Peyer's patch (tissue), 4 donors: ENCODE data around the gene ZNF609. TPM values are rescaled to one million over a fixed set of nuclear protein-coding genes. Genes with fewer than 3 reads are reported as not detected.

Experiments used
- DNase-seq, 3 donors: peaks; one replicate each; pipeline ENCODE4 v3.0.0-alpha.2; 2017 to 2019
- H3K27ac ChIP-seq, 4 donors: fragments of 200-600 bp; sonication (generic); one replicate each; pipeline ENCODE4 v1.5.1; 2016 to 2019
- H3K27me3 ChIP-seq, 2 donors: fragments of 200-600 bp; sonication (generic); one replicate each; pipeline ENCODE4 v1.5.1; 2019
- H3K36me3 ChIP-seq, 3 donors: fragments of 200-600 bp; sonication (generic); one replicate each; pipeline ENCODE4 v1.5.1; 2016 to 2019
- H3K4me1 ChIP-seq, 4 donors: fragments of 200-600 bp; sonication (generic); one replicate each; pipeline ENCODE4 v1.5.1; 2016 to 2019
- H3K4me3 ChIP-seq, 4 donors: fragments of 200-600 bp; sonication (generic); 1 replicate in 3 of 4; 2 replicates in 1 of 4; pipeline ENCODE4 v1.5.1; 2016 to 2019; ENCODE audit warnings: mild to moderate bottlenecking in 1 of 4
- H3K9me3 ChIP-seq, 4 donors: fragments of 200-600 bp; sonication (generic); one replicate each; pipeline ENCODE4 v1.5.1; 2016 to 2019; ENCODE audit warnings: mild to moderate bottlenecking in 1 of 4
- POLR2A ChIP-seq, 2 donors: fragments of 450-650 bp; IDR thresholded peaks; one replicate each; pipeline ENCODE4 v1.5.1; 2017; ENCODE audit warnings: antibody characterized with exemption in 2 of 2, mild to moderate bottlenecking in 2 of 2, moderate library complexity in 2 of 2
- total RNA-seq, 4 donors: library from RNA; depleted of rRNA; stranded (reverse); fragments of >200 nt; gene quantifications; one replicate each; pipeline ENCODE4 v1.1.0, GENCODE V29; 2016
- TF ChIP-seq, protein P1 (sequence below), 6 experiments: fragments of 450-650 bp in 4 of 6; fragments of 200-600 bp in 2 of 6; sonication (generic) in 1 of 6; IDR thresholded peaks; one replicate each; pipeline ENCODE4 v1.5.1; 2017 to 2019; ENCODE audit warnings: antibody characterized with exemption in 6 of 6, mild to moderate bottlenecking in 3 of 6, moderate library complexity in 1 of 6

The ZNF609 gene
- total RNA-seq, 4 donors from 2014 or later, result 22.1 to 57.8 (median 36.0) TPM

- no peaks in the 10 kb centered on the region for H3K27me3 ChIP-seq
- peak overlapping the region; percentile 18 to 55 (median 48) for H3K27ac ChIP-seq
- TF ChIP-seq, protein P1, sequence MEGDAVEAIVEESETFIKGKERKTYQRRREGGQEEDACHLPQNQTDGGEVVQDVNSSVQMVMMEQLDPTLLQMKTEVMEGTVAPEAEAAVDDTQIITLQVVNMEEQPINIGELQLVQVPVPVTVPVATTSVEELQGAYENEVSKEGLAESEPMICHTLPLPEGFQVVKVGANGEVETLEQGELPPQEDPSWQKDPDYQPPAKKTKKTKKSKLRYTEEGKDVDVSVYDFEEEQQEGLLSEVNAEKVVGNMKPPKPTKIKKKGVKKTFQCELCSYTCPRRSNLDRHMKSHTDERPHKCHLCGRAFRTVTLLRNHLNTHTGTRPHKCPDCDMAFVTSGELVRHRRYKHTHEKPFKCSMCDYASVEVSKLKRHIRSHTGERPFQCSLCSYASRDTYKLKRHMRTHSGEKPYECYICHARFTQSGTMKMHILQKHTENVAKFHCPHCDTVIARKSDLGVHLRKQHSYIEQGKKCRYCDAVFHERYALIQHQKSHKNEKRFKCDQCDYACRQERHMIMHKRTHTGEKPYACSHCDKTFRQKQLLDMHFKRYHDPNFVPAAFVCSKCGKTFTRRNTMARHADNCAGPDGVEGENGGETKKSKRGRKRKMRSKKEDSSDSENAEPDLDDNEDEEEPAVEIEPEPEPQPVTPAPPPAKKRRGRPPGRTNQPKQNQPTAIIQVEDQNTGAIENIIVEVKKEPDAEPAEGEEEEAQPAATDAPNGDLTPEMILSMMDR (IDR thresholded peaks at IDR 0.05), result no peak
- TF ChIP-seq POLR2A (IDR thresholded peaks at IDR 0.05), result no peak
- H3K36me3 ChIP-seq, result no peaks in the 10 kb centered on the region
- peaks cover 0 to 46% (median 21%) of the 10 kb centered on the region in 4 donors for H3K4me1 ChIP-seq
- no peaks in the 10 kb centered on the region for H3K9me3 ChIP-seq
- no peak overlapping the region for H3K4me3 ChIP-seq
- peak in 1 of 3 donors; percentile 37 for DNase-seq
Observed at GRCh38 chr15:64633332-64633731, 173.0 kb downstream of the ZNF609 start.

DNA sequence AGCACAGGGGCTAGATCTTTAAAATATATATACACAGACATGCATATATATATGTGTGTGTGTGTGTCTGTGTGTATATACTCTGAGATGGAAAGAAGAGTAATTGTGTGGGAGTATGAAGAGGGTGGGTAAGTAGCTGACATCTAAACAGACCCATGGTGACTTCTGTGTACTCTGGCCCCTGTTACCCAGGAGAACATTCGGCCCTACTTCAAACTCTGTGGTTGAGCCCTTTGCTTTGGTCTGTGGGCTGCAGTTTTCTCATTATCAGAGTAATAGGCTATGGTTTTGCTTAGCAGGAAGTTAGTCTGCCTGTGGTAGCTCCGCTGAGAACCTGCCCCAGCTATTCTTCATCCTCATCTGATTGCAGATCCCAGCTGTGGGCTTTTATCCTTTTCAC, 173.6 kb downstream of the ZNF609 start:
- H3K9me3 ChIP-seq, result no peaks in the 10 kb centered on the region
- H3K36me3 ChIP-seq, result no peaks in the 10 kb centered on the region
- TF ChIP-seq POLR2A (IDR thresholded peaks at IDR 0.05), result no peak
- TF ChIP-seq, protein P1 (IDR thresholded peaks at IDR 0.05), result no peak
- no peaks in the 10 kb centered on the region for H3K27me3 ChIP-seq
- H3K4me1 ChIP-seq, result peaks cover 0 to 47% (median 21%) of the 10 kb centered on the region in 4 donors
- no peak overlapping the region for H3K4me3 ChIP-seq
- DNase-seq, result peak in 2 of 3 donors; percentile 25 to 76
- H3K27ac ChIP-seq, result peak overlapping the region; percentile 50 to 82 (median 56)

DNA sequence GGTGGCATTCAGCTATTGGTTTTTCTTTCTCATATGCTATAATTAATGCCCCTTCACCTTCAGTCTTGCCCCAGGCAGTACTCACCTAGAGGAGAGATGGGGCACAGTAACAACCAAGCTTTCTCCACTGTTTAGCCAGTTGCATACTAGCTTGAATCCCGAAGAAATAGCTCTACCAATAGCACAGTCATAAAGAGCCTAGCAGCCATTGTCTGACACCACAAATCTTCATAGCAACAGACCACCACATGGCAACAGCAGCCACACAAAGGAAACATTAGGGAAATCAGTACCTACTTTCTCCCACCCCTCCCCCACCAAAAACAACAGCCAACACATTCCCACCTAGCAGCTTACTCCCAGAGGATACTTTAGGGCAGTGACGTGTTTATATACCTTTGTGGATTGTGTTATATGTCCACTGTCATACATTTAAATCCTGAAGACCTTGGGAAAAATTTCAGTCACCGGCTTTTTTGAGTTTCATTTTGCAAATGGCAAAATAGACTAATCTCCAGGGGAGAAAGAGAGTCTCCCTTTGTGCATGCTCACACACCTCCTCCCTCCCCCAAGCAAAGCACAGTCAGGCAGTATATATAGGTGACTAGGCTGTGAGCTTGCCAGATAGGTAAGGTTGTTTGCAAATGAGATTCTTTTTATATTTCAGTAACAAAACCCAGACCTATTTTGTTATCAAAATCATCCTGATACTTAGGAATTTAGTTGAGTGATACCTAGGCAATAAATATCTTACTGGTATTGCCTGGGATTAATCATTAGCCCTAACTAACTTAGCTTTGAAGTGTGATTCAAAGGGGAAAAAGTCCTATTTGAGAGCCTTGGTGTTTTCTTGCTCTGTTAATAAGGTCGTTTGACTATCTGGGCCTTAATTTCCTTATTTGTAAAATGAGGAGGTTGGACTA, 174.5 kb downstream of the ZNF609 start:
- no peak for DNase-seq
- no peaks in the 10 kb centered on the region for H3K36me3 ChIP-seq
- H3K4me1 ChIP-seq, result peaks cover 0 to 55% (median 21%) of the 10 kb centered on the region in 4 donors
- peak overlapping the region; percentile 50 to 82 (median 56) for H3K27ac ChIP-seq
- peak overlapping the region in 1 of 4 donors; percentile 4 for H3K4me3 ChIP-seq
- no peaks in the 10 kb centered on the region for H3K9me3 ChIP-seq
- H3K27me3 ChIP-seq, result no peaks in the 10 kb centered on the region
- no peak for TF ChIP-seq POLR2A (IDR thresholded peaks at IDR 0.05)
- TF ChIP-seq, protein P1 (IDR thresholded peaks at IDR 0.05), result peak in 1 of 6 experiments; percentile 9

- H3K27me3 ChIP-seq, result no peaks in the 10 kb centered on the region
- H3K9me3 ChIP-seq, result no peaks in the 10 kb centered on the region
- peak in 1 of 3 donors; percentile 69 for DNase-seq
- peak in 1 of 2 donors; percentile 20 for TF ChIP-seq POLR2A (IDR thresholded peaks at IDR 0.05)
- TF ChIP-seq, protein P1 (IDR thresholded peaks at IDR 0.05), result no peak
- H3K4me1 ChIP-seq, result peaks cover 0 to 64% (median 21%) of the 10 kb centered on the region in 4 donors
- H3K36me3 ChIP-seq, result no peaks in the 10 kb centered on the region
- H3K27ac ChIP-seq, result peak overlapping the region; percentile 43 to 82 (median 52)
- peak overlapping the region in 1 of 4 donors; percentile 12 for H3K4me3 ChIP-seq
Observed at GRCh38 chr15:64635499-64636495, 175.4 kb downstream of the ZNF609 start.

GRCh38 chr15:64636556-64636955, 176.2 kb downstream of the ZNF609 start:
- Histone ChIP-seq H3K4me1 (peaks cover 0 to 68% (median 21%) of the 10 kb centered on the region in 4 donors), H3K4me3 (no peak overlapping the region), H3K27me3 (no peaks in the 10 kb centered on the region), H3K9me3 (no peaks in the 10 kb centered on the region), H3K36me3 (no peaks in the 10 kb centered on the region), H3K27ac (peak overlapping the region in 2 of 4 donors; percentile 55 to 82)
- no peak for DNase-seq
- TF ChIP-seq, protein P1 (IDR thresholded peaks at IDR 0.05), result no peak
- TF ChIP-seq POLR2A (IDR thresholded peaks at IDR 0.05), result no peak
